HTERT RPE-1 (cell line): Measurements from ENCODE around the gene KRTAP2-1.
"Not testable (repeated sequence)": the region's sequence is repeated elsewhere in the genome, so short reads cannot be mapped to it uniquely, and the experiment has no call there.

Experiments
- in situ Hi-C: fragments of 300-500 bp; cut with MboI; formaldehyde crosslinking; loops from 4 replicates; pipeline ENCODE4 v1.14.3; 2020; ENCODE audit warnings: low sequenced_read_pairs

KRTAP2-1 gene

GRCh38 chr17:41046735-41047465 lies at the start of gene KRTAP2-1:
KRTAP2-1 (minus strand) TSS chr17:41047316; CDS start chr17:41047267, 49 bp downstream.
- in situ Hi-C loops: not testable (repeated sequence)

DNA sequence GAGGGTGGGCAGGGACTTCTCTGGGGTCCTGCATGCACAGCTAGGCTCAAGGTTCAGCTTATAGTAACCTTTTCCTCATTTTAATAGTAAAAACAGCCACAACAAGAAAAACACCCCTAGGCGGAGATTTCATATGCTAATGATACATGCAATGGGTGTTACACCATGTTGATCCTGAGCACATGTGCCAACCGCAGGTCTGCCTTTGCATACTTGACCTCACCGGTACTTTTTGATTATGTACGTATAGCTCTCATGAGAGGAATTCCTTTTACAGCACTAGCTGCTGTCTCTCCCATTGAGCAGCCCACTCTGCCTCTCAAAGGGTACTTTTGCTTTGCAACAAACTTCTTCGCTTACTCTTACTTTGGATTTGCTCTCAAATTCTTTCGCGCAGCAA lies 48.9 kb upstream of the KRTAP2-1 start:
- in situ Hi-C loops: no loop called here

- in situ Hi-C loops: not testable (repeated sequence)
Measured at GRCh38 chr17:41088760-41089352, 41.7 kb upstream of the KRTAP2-1 start.

DNA sequence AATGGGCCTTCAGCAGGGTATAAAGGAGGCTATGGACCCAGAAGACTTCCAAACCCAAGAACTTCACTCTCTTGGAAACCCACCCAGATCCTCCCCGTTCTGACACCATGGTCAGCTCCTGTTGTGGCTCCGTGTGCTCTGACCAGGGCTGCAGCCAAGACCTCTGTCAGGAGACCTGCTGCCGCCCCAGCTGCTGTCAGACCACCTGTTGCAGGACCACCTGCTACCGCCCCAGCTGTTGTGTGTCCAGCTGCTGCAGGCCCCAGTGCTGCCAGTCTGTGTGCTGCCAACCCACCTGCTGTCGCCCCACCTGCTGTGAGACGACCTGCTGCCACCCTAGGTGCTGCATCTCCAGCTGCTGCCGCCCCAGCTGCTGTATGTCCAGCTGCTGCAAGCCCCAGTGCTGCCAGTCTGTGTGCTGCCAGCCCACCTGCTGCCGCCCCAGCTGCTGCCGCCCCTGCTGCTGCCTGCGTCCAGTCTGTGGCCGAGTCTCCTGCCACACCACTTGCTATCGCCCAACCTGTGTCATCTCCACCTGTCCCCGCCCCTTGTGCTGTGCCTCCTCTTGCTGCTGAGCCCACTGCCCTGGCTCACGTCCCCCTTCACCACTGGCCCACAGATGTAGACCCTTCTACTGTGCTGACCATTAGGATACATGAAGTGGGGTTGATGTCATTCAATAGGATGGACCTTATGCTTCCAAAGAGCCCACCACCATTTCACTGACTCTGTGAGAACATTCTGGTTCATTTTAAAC lies 37.2 kb upstream of the KRTAP2-1 start, which contains the start of gene KRTAP4-7:
Gene KRTAP4-7, plus strand, starts transcription at position 51 of the 757 bp plus-strand sequence. Its CDS starts 57 bp downstream, at position 108.
- in situ Hi-C loops: not testable (repeated sequence)

- in situ Hi-C loops: not testable (repeated sequence)
Measured at GRCh38 chr17:41083427-41083826, 36.3 kb upstream of the KRTAP2-1 start.

GRCh38 chr17:41082626-41083025 lies 35.5 kb upstream of the KRTAP2-1 start:
- in situ Hi-C loops: no loop called here

DNA sequence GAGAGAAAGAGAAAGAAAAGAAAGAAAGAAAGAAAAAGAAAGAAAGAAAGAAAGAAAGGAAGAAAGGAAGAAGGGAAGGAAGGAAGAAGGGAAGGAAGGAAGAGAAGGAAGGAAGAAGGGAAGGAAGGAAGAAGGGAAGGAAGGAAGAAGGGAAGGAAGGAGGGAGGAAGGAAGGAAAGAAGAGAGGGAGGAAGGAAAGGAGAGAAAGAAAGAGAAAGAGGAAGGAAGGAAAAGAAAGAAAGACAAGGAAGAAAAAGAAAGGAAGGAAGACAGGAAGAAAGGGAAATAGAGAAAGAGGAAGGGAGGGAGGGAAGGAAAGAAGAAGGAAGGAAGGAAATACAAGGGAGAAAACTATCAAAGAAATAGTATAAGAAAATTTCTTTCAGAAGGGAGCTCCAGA lies 29.7 kb upstream of the KRTAP2-1 start:
- in situ Hi-C loops: no loop called here

DNA sequence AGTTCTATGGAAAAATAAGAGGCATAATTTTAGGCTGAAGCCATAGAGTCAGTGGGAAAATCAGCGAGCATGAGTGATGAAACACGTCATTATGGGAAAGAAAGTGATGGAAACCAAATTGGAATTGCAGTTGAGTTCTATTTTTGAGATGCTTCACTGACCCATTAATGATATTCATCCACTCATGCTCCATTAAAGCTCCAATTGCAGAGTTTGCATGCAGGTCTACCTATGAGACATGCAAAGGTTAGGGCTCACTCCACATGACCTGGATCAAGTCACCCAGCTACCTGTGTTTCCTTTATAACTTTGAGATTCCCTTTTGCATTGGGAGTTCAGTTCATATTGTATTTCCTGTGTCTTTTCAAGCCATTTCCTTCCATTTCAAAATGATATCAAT lies 26.6 kb upstream of the KRTAP2-1 start:
- in situ Hi-C loops: no loop called here

GRCh38 chr17:41071606-41072360 lies 24.7 kb upstream of the KRTAP2-1 start:
- in situ Hi-C loops: no loop called here

GRCh38 chr17:41069031-41069430 lies 21.9 kb upstream of the KRTAP2-1 start:
- in situ Hi-C loops: no loop called here

DNA sequence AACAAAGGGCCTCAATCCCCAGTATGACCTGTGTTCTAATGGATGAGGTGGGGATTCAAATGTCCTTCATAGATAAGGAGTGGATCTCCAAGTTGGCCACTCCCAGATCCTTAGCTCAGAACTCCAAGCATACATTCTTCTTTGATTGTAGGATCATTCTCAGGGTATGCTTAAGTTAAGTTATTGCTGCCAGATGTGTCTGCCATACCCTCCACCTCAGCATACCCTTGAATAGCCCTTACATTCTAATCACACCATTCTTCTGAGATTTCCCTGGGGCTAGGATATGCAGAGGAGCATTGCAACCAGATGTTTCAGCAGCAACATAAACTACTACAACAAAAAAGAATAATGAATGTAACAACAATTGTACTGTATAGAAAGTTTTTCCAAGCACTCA lies 20.2 kb upstream of the KRTAP2-1 start:
- in situ Hi-C loops: no loop called here

- in situ Hi-C loops: no loop called here
Measured at GRCh38 chr17:41065829-41066624, 18.9 kb upstream of the KRTAP2-1 start, which contains the start of gene KRTAP2-4. KRTAP2-4 (minus strand) TSS chr17:41065879; CDS start chr17:41065845, 34 bp downstream.

DNA sequence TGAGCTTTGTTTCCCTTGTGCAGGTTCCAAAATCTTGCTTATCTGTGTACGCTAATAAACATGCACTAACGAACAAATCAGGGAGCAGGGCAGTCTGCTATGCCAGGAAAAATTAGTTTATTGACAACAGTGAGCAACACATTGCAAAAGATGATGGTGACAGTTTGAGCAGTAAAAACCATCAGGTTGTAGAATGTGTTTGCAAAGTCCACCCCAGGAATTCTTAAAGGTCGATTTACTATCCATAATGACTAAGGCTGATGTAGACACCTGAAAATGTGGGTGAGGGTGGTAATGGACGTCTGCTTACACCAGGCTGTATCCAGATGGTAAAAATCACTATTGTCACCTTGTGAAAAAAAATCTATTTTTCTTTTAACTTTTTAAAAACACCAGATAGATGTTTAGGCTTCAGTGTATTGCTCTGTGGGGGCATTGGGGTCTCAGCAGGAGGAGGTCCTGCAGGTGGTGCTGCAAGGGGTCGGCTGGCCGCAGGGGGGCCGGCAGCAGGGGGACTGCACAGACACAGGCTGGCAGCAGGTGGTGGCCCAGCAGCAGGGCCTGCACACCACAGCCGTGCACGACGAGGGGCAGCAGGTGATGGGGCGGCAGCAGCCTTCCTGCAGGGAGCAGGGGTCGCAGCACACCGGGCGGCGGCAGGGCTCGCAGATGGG lies 18.0 kb upstream of the KRTAP2-1 start:
- in situ Hi-C loops: not testable (repeated sequence)

DNA sequence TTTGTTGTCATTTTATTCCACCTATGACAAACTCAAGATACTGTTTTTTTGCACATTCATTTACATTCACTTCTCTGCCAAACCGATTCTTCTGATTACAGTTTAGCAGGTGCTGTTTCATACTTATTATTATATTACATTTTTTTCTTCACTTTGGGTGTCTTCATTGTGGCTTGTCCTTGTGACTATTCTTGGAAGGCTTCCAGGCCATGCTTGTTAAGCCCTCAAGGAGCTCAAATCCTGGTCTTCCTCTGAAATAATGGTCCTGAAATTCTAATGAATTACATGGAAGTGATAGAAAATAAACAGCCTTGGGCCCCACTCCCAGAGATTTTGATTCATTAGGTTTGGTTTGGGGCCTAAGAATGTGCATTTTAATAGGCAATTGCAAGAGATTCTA lies 17.2 kb upstream of the KRTAP2-1 start:
- in situ Hi-C loops: no loop called here

DNA sequence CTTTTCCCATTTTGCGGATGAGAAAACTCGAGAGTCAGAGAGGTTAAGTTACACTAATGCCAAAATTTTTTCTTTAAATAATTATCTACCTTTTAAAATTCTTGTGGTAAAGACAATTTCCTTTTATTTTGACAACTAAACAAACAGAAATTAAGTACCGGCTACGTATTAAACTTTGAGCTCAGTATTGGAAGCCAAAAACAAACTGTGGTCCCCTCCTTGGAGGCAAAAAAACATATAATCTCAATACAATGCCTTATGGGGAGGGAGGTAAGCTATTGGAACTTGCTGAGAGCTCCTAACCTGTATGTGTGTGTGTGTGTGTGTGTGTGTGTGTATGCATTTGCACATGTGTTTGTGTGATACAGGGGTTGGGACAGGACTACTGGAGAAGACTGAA lies 16.3 kb upstream of the KRTAP2-1 start:
- in situ Hi-C loops: no loop called here

GRCh38 chr17:41061964-41062363 lies 14.8 kb upstream of the KRTAP2-1 start:
- in situ Hi-C loops: no loop called here

GRCh38 chr17:41060052-41060604 lies 13.0 kb upstream of the KRTAP2-1 start, which contains the start of gene KRTAP2-3:
KRTAP2-3 (minus strand) TSS chr17:41060114; CDS start chr17:41060050, 64 bp downstream.
- in situ Hi-C loops: no loop called here

DNA sequence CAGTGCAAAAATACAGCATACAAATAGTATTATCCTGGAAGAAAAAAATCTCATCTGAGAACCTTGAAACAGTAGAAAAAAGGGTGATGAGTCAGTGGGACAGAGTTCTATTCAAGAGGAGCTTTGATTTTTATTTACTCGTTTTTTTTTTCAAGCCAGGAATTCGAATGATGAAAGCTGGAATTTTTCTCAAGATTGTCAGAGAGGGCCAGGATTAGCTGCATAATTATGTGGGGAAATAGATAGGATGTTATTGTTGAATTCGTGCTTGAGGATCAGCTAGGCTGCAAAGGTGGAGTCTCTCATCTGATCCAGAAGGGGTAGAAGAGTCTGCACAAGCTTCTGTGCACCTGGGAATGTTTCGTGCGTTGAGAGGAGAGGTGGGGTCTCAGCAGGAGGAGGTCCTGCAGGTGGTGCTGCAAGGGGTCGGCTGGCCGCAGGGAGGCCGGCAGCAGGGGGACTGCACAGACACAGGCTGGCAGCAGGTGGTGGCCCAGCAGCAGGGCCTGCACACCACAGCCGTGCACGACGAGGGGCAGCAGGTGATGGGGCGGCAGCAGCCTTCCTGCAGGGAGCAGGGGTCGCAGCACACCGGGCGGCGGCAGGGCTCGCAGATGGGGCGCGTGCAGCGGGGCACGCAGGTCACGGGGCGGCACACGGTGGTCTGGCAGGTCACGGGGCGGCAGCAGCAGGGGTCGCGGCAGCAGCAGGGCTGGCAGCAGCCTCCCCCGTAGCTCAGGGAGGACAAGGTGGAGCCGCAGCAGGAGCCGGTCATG lies 12.3 kb upstream of the KRTAP2-1 start:
- in situ Hi-C loops: not testable (repeated sequence)
